ENCODE results near the gene STIM2. TPM values are rescaled to one million over a fixed set of nuclear protein-coding genes. Genes with fewer than 3 reads are reported as not detected.
"Not testable (repeated sequence)": the region's sequence is repeated elsewhere in the genome, so short reads cannot be mapped to it uniquely, and the experiment has no call there.

The STIM2 gene
- total RNA-seq, 2 donors from 2014 or later, result 20.7 to 30.3 TPM

GRCh38 chr4:26962720-26963119 lies 102.1 kb downstream of the STIM2 start:
- no peak for DNase-seq
- intact Hi-C loops (cut with DNase I), result no loop called here
- Histone ChIP-seq H3K27ac (no peak overlapping the region), H3K4me1 (no peaks in the 10 kb centered on the region), H3K9me3 (no peaks in the 10 kb centered on the region), H3K27me3 (no peaks in the 10 kb centered on the region), H3K36me3 (no peaks in the 10 kb centered on the region), H3K9ac (ENCODE audit: low read depth in 2 of 2, low read length in 2 of 2) (no peak overlapping the region), H3K4me3 (no peak overlapping the region)
- no peak for TF ChIP-seq CTCF (IDR thresholded peaks at IDR 0.05)

GRCh38 chr4:26964512-26964911 lies 103.9 kb downstream of the STIM2 start:
- no peaks in the 10 kb centered on the region for H3K36me3 ChIP-seq
- no peak for DNase-seq
- no peak overlapping the region for H3K4me3 ChIP-seq
- no peak overlapping the region for H3K9ac ChIP-seq (ENCODE audit: low read depth in 2 of 2, low read length in 2 of 2)
- no peak for TF ChIP-seq CTCF (IDR thresholded peaks at IDR 0.05)
- no peaks in the 10 kb centered on the region for H3K27me3 ChIP-seq
- intact Hi-C loops (cut with DNase I), result no loop called here
- no peaks in the 10 kb centered on the region for H3K4me1 ChIP-seq
- no peaks in the 10 kb centered on the region for H3K9me3 ChIP-seq
- H3K27ac ChIP-seq, result no peak overlapping the region

GRCh38 chr4:26964994-26965393 lies 104.4 kb downstream of the STIM2 start:
- no peak overlapping the region for H3K4me3 ChIP-seq
- DNase-seq, result no peak
- H3K36me3 ChIP-seq, result no peaks in the 10 kb centered on the region
- intact Hi-C loops (cut with DNase I), result no loop called here
- TF ChIP-seq CTCF (IDR thresholded peaks at IDR 0.05), result no peak
- no peak overlapping the region for H3K9ac ChIP-seq (ENCODE audit: low read depth in 2 of 2, low read length in 2 of 2)
- H3K9me3 ChIP-seq, result no peaks in the 10 kb centered on the region
- H3K27ac ChIP-seq, result no peak overlapping the region
- no peaks in the 10 kb centered on the region for H3K27me3 ChIP-seq
- H3K4me1 ChIP-seq, result no peaks in the 10 kb centered on the region

- H3K9ac ChIP-seq (ENCODE audit: low read depth in 2 of 2, low read length in 2 of 2); H3K27ac ChIP-seq; H3K36me3 ChIP-seq; H3K9me3 ChIP-seq; H3K27me3 ChIP-seq; H3K4me1 ChIP-seq; H3K4me3 ChIP-seq; intact Hi-C loops (cut with DNase I): not testable (repeated sequence)
- peak; percentile 19 for DNase-seq
Measured at GRCh38 chr4:26975464-26976181, 115.0 kb downstream of the STIM2 start.

- H3K36me3 ChIP-seq, result no peaks in the 10 kb centered on the region
- H3K9ac ChIP-seq (ENCODE audit: low read depth in 2 of 2, low read length in 2 of 2), result no peak overlapping the region
- intact Hi-C loops (cut with DNase I), result no loop called here
- H3K27ac ChIP-seq, result no peak overlapping the region
- H3K27me3 ChIP-seq, result no peaks in the 10 kb centered on the region
- H3K4me1 ChIP-seq, result no peaks in the 10 kb centered on the region
- TF ChIP-seq CTCF (IDR thresholded peaks at IDR 0.05), result no peak
- H3K4me3 ChIP-seq, result no peak overlapping the region
- H3K9me3 ChIP-seq, result no peaks in the 10 kb centered on the region
- no peak for DNase-seq
Measured at GRCh38 chr4:26978387-26979053, 117.9 kb downstream of the STIM2 start.

- Histone ChIP-seq H3K9ac (ENCODE audit: low read depth in 2 of 2, low read length in 2 of 2) (no peak overlapping the region), H3K27ac (no peak overlapping the region), H3K4me3 (no peak overlapping the region), H3K9me3 (no peaks in the 10 kb centered on the region), H3K36me3 (no peaks in the 10 kb centered on the region), H3K4me1 (no peaks in the 10 kb centered on the region), H3K27me3 (no peaks in the 10 kb centered on the region)
- no peak for TF ChIP-seq CTCF (IDR thresholded peaks at IDR 0.05)
- intact Hi-C loops (cut with DNase I), result no loop called here
- no peak for DNase-seq
Measured at GRCh38 chr4:26984896-26985295, 124.3 kb downstream of the STIM2 start.

Data from colonic mucosa (tissue), 4 donors.